IMR-90 (cell line): ENCODE data around the gene NR2F2. TPM values are rescaled to one million over a fixed set of nuclear protein-coding genes. Genes with fewer than 3 reads are reported as not detected.

ENCODE experiments used
- ATAC-seq: fragments of 200-7000 bp; cut with Tn5 transposase; 2 replicates; pipeline ENCODE4 v1.9.1; 2020; ENCODE audit warnings: low read depth, mild to moderate bottlenecking, moderate library complexity
- BruUV-seq: library from RNA; stranded (reverse); fragments of 400-500 nt; replicated peaks from 2 replicates; lab custom pipeline; 2021; lab: Mats Ljungman, UMichigan
- CTCF ChIA-PET: fragments of 300-600 bp; formaldehyde crosslinking; extraction: SDS; loops from one replicate; lab custom pipeline; 2021; ENCODE audit warnings: antibody characterized with exemption; lab: Yijun Ruan, JAX
- POLR2A ChIA-PET: fragments of 300-600 bp; sonication (Branson Sonifier 250); formaldehyde crosslinking; loops from one replicate; lab custom pipeline; 2022; ENCODE audit warnings: antibody characterized with exemption; ENCODE audit not compliant: unreplicated experiment; lab: Charles Lee
- DNase-seq: peaks from one replicate; pipeline ENCODE4 v3.0.0; 2013
- H2AFZ ChIP-seq: replicated peaks from 2 replicates; pipeline ENCODE3; 2013; ENCODE audit warnings: low read length, mild to moderate bottlenecking; ENCODE audit not compliant: poor library complexity
- H2AK5ac ChIP-seq: 2 replicates; pipeline ENCODE4 v1.6.1; 2013; ENCODE audit warnings: low read depth, low read length, inconsistent platforms
- H2AK9ac ChIP-seq: replicated peaks from 2 replicates; pipeline ENCODE3; 2013; ENCODE audit warnings: mild to moderate bottlenecking, low read depth, low read length, moderate library complexity; ENCODE audit not compliant: poor library complexity
- H2BK120ac ChIP-seq: 2 replicates; pipeline ENCODE4 v1.6.1; 2013; ENCODE audit warnings: low read depth, low read length, inconsistent platforms
- H2BK15ac ChIP-seq: 3 replicates; pipeline ENCODE4 v1.6.1; 2013; ENCODE audit warnings: low read depth, low read length, inconsistent platforms
- H2BK20ac ChIP-seq: 2 replicates; pipeline ENCODE4 v1.6.1; 2013; ENCODE audit warnings: low read depth, mild to moderate bottlenecking, inconsistent platforms, low read length, moderate library complexity
- H2BK5ac ChIP-seq: 2 replicates; pipeline ENCODE4 v1.6.1; 2013; ENCODE audit warnings: mild to moderate bottlenecking, low read depth, low read length, inconsistent platforms; ENCODE audit not compliant: poor library complexity, severe bottlenecking
- H3K14ac ChIP-seq: replicated peaks from 2 replicates; pipeline ENCODE4 v1.6.1; 2013; ENCODE audit warnings: low read depth, low read length, inconsistent platforms
- H3K18ac ChIP-seq: 2 replicates; pipeline ENCODE4 v1.6.1; 2013; ENCODE audit warnings: low read depth, low read length, control low read depth
- H3K23ac ChIP-seq: 2 replicates; pipeline ENCODE4 v1.6.1; 2013; ENCODE audit warnings: low read depth, low read length, inconsistent platforms
- H3K27ac ChIP-seq: 2 replicates; pipeline ENCODE4 v1.5.1; 2013; ENCODE audit warnings: mild to moderate bottlenecking, control low read depth, low read length; ENCODE audit not compliant: insufficient read depth
- H3K27me3 ChIP-seq: 2 replicates; pipeline ENCODE4 v1.6.1; 2013; ENCODE audit warnings: low read length; ENCODE audit not compliant: control insufficient read depth, insufficient read depth
- H3K36me3 ChIP-seq: 2 replicates; pipeline ENCODE4 v1.6.1; 2013; ENCODE audit warnings: low read length, mixed read lengths; ENCODE audit not compliant: control insufficient read depth, insufficient read depth
- H3K4ac ChIP-seq: 2 replicates; pipeline ENCODE4 v1.6.1; 2013; ENCODE audit warnings: low read depth, low read length, inconsistent platforms
- H3K4me1 ChIP-seq: 2 replicates; pipeline ENCODE4 v1.6.1; 2013; ENCODE audit warnings: low read length, mixed read lengths; ENCODE audit not compliant: control insufficient read depth, insufficient read depth
- H3K4me2 ChIP-seq: 2 replicates; pipeline ENCODE4 v1.6.1; 2013; ENCODE audit warnings: low read depth, mild to moderate bottlenecking, control low read depth, low read length, moderate library complexity
- H3K4me3 ChIP-seq: 2 replicates; pipeline ENCODE4 v1.5.1; 2013; ENCODE audit warnings: low read depth, mild to moderate bottlenecking, control low read depth, low read length, moderate library complexity; ENCODE audit not compliant: insufficient read depth
- H3K56ac ChIP-seq: 2 replicates; pipeline ENCODE4 v1.6.1; 2013; ENCODE audit warnings: low read length, inconsistent platforms; ENCODE audit not compliant: insufficient read depth; ENCODE audit errors: extremely low read depth
- H3K79me1 ChIP-seq, 2 experiments: 2 replicates each; pipeline ENCODE4 v1.6.1; 2013; ENCODE audit warnings: low read length in 2 of 2, inconsistent platforms in 1 of 2, low read depth in 1 of 2
- H3K9ac ChIP-seq: 2 replicates; pipeline ENCODE4 v1.6.1; 2013; ENCODE audit warnings: low read depth, low read length, control low read depth
- H3K9me1 ChIP-seq: 2 replicates; pipeline ENCODE4 v1.6.1; 2013; ENCODE audit warnings: low read length, inconsistent platforms; ENCODE audit not compliant: insufficient read depth
- H3K9me3 ChIP-seq: 2 replicates; pipeline ENCODE4 v1.6.1; 2013; ENCODE audit warnings: low read length; ENCODE audit not compliant: control insufficient read depth, insufficient read depth
- H4K20me1 ChIP-seq: 2 replicates; pipeline ENCODE4 v1.6.1; 2013; ENCODE audit warnings: low read length, inconsistent platforms; ENCODE audit not compliant: insufficient read depth
- H4K5ac ChIP-seq: 2 replicates; pipeline ENCODE4 v1.6.1; 2013; ENCODE audit warnings: mild to moderate bottlenecking, low read depth, low read length, control low read depth
- H4K8ac ChIP-seq, 2 experiments: 2 replicates each; pipeline ENCODE4 v1.6.1; 2013; ENCODE audit warnings: low read depth in 2 of 2, low read length in 2 of 2, control low read depth in 1 of 2, inconsistent platforms in 1 of 2
- H4K91ac ChIP-seq: 2 replicates; pipeline ENCODE4 v1.6.1; 2013; ENCODE audit warnings: low read depth, low read length, inconsistent platforms; ENCODE audit not compliant: insufficient read depth
- BHLHE40 ChIP-seq: fragments of 150-350 bp; IDR thresholded peaks from 2 replicates; pipeline ENCODE4 v1.6.1; 2016; ENCODE audit warnings: mild to moderate bottlenecking, low read depth, low read length
- CHD1 ChIP-seq: IDR thresholded peaks from 2 replicates; pipeline ENCODE4 v1.6.1; 2012; ENCODE audit warnings: low read depth, low read length, improper control_type of control experiment
- MAFK ChIP-seq: IDR thresholded peaks from 2 replicates; pipeline ENCODE4 v1.6.1; 2012; ENCODE audit warnings: low read depth, low read length, improper control_type of control experiment
- MAZ ChIP-seq: IDR thresholded peaks from 2 replicates; pipeline ENCODE4 v1.6.1; 2012; ENCODE audit warnings: low read depth, mild to moderate bottlenecking, low read length, improper control_type of control experiment, moderate library complexity, borderline replicate concordance
- MXI1 ChIP-seq: IDR thresholded peaks from 2 replicates; pipeline ENCODE4 v1.6.1; 2012; ENCODE audit warnings: low read depth, mild to moderate bottlenecking, low read length, moderate library complexity, borderline replicate concordance
- NFE2L2 ChIP-seq: fragments of 150-350 bp; IDR thresholded peaks from 2 replicates; pipeline ENCODE4 v1.6.1; 2016; ENCODE audit warnings: low read depth, mild to moderate bottlenecking, low read length
- RAD21 ChIP-seq: IDR thresholded peaks from 2 replicates; pipeline ENCODE4 v1.6.1; 2012; ENCODE audit warnings: low read length, improper control_type of control experiment
- RCOR1 ChIP-seq: IDR thresholded peaks from 2 replicates; pipeline ENCODE4 v1.6.1; 2012; ENCODE audit warnings: mild to moderate bottlenecking, low read length, improper control_type of control experiment; ENCODE audit not compliant: insufficient replicate concordance
- RFX5 ChIP-seq: IDR thresholded peaks from 2 replicates; pipeline ENCODE4 v1.8.0; 2012; ENCODE audit warnings: low read depth, mild to moderate bottlenecking, low read length, moderate library complexity
- WGBS, 2 experiments: methylation state at CpG; one replicate each; pipeline versions ENCODE4 v1.1.5 to v1.1.7; 2013; ENCODE audit warnings: missing lambda C conversion rate in 2 of 2; ENCODE audit not compliant: insufficient read length in 1 of 2; ENCODE audit errors: extremely low coverage in 2 of 2; 5-methylcytosine and 5-hydroxymethylcytosine counted together
- dilution Hi-C: fragments of 300-500 bp; cut with HindIII; formaldehyde crosslinking; loops from one replicate; pipeline ENCODE4 v1.14.3; 2018; ENCODE audit warnings: low sequenced_read_pairs; ENCODE audit not compliant: unreplicated experiment
- in situ Hi-C: fragments of 300-500 bp; cut with MboI; formaldehyde crosslinking; loops from 3 replicates; pipeline ENCODE4 v1.14.3; 2019; ENCODE audit warnings: low sequenced_read_pairs, inconsistent platforms, mixed read lengths
- intact Hi-C: fragments of 100-400 bp; cut with micrococcal nuclease; formaldehyde crosslinking; loops from 2 replicates; pipeline ENCODE4 v1.10.0; 2022
- polyA plus RNA-seq, 3 experiments: library from polyadenylated mRNA; depleted of rRNA; stranded (reverse); fragments of >200 nt; gene quantifications; 2 replicates each; pipeline ENCODE4 v1.2.3, GENCODE V29; 2012; ENCODE audit warnings: low replicate concordance in 1 of 3
- total RNA-seq: library from RNA; depleted of rRNA; stranded (reverse); fragments of >200 nt; gene quantifications from 2 replicates; pipeline ENCODE4 v1.2.3, GENCODE V29; 2012
- TF ChIP-seq, protein P1 (sequence below): conservative IDR thresholded peaks from 2 replicates; pipeline ENCODE4 v1.5.1; 2012; ENCODE audit warnings: mild to moderate bottlenecking, low read depth, low read length, improper control_type of control experiment
- TF ChIP-seq, protein P2 (sequence below): fragments of 150-350 bp; IDR thresholded peaks from 2 replicates; pipeline ENCODE4 v1.6.1; 2016; ENCODE audit warnings: low read depth, mild to moderate bottlenecking, low read length, moderate library complexity, borderline replicate concordance
- TF ChIP-seq, protein P3 (sequence below): fragments of 150-350 bp; IDR thresholded peaks from 2 replicates; pipeline ENCODE4 v1.6.1; 2017; ENCODE audit warnings: mild to moderate bottlenecking, antibody characterized with exemption, low read length, low read depth

Gene NR2F2
- total and polyA plus RNA-seq, 2 of the 4 experiments (the other 2 are of a cell fraction): 20.3 to 161 TPM

DNA sequence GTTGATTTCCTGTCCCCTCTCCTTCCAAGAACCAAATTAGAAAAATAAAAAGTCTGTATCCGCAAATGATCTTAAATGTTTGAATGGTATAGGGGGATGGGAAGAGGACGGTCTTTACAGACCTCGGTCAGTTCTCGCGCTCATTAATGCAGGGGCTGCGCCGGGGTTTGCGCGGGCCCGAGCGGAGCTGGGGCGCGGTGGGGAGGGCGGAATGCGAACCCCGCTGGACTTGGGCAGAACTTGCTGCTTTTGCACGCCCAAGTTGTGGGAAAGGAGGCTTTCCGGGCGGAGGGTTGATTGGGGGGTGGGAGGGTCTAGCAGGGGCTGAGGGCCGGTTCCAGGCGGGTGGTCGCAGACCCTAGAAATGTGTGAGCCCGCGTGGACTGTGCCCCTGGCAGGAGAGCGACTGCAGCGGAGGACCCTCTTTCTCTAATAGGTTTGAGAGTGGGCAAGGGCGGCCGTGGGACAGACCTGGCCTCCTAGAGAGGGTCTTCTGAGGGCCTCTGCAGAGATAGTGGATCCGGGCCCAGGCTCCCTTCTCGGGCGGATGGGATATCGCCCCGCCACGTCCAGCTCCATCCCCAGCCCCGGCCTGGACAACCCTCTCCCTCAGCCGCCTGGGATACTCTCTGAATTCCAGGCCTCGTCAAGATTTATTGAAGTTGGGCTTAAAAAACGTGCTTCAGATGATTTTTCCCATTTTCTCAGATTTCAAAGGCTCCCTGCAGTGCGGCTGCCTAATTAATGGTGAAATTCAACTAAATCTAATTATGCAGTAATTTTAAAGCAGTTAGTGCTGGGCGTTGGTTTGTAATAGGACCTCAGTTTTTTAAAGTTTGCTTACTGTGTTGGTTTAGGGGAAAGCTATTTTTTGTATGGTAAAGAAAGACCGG is 11.3 kb downstream of the NR2F2 start:
- Histone ChIP-seq H2BK120ac (peak overlapping the region; percentile 92), H4K8ac (peak overlapping the region; percentile 85 to 92), H3K27ac (peak overlapping the region; percentile 88), H3K23ac (peak overlapping the region; percentile 95), H2AK5ac (peak overlapping the region; percentile 61), H2BK15ac (no peak overlapping the region; the same call in 2 of the 3 replicates), H3K56ac (peak overlapping the region; percentile 95), H2BK20ac (peak overlapping the region; percentile 45; the same call in 1 of the 2 replicates), H3K36me3 (peaks cover 26% of the 10 kb centered on the region), H2BK5ac (peak overlapping the region; percentile 92), H2AFZ (peak overlapping the region; percentile 48), H4K20me1 (peaks cover 8% of the 10 kb centered on the region; the same call in 1 of the 2 replicates), H3K4me3 (peak overlapping the region; percentile 46), H3K4ac (peak overlapping the region; percentile 98), H3K27me3 (no peaks in the 10 kb centered on the region), H3K9ac (peak overlapping the region; percentile 80), H3K9me3 (no peaks in the 10 kb centered on the region), H3K79me1 (no peaks in the 10 kb centered on the region), H3K18ac (peak overlapping the region; percentile 88), H4K91ac (peak overlapping the region; percentile 94), H4K5ac (peak overlapping the region; percentile 76), H3K4me1 (peaks cover 34% of the 10 kb centered on the region), H3K9me1 (no peaks in the 10 kb centered on the region), H3K14ac (peak overlapping the region; percentile 81), H2AK9ac (peak overlapping the region; percentile 30), H3K4me2 (peak overlapping the region; percentile 90)
- WGBS, 2 experiments: 9% methylated on average over 8 of the region's 41 CpGs; no CpG with 5 or more reads in 1 of the 2 experiments
- intact Hi-C loops (no loop called here), in situ Hi-C loops (loop anchor here (10.0 to 25.0 kb wide), 3 partner anchors 779 to 1317 kb away; no protein-coding TSS in a partner anchor), dilution Hi-C loops (no loop called here)
- ChIA-PET POLR2A (interaction anchor here (0.6 to 1.9 kb wide), 4 partner anchors 11 to 397 kb away, joined by 3 to 9 read pairs (median 5); partner anchors contain the start of gene NR2F2), CTCF (interaction anchor here (0.6 to 1.6 kb wide), 2 partner anchors 13 to 71 kb away, joined by 5 read pairs; no protein-coding TSS in a partner anchor)
- DNase-seq (no peak), ATAC-seq (peak; percentile 16)
- no TSS peak for BruUV-seq
- no peak for TF ChIP-seq NFE2L2
- TF ChIP-seq, protein P1, sequence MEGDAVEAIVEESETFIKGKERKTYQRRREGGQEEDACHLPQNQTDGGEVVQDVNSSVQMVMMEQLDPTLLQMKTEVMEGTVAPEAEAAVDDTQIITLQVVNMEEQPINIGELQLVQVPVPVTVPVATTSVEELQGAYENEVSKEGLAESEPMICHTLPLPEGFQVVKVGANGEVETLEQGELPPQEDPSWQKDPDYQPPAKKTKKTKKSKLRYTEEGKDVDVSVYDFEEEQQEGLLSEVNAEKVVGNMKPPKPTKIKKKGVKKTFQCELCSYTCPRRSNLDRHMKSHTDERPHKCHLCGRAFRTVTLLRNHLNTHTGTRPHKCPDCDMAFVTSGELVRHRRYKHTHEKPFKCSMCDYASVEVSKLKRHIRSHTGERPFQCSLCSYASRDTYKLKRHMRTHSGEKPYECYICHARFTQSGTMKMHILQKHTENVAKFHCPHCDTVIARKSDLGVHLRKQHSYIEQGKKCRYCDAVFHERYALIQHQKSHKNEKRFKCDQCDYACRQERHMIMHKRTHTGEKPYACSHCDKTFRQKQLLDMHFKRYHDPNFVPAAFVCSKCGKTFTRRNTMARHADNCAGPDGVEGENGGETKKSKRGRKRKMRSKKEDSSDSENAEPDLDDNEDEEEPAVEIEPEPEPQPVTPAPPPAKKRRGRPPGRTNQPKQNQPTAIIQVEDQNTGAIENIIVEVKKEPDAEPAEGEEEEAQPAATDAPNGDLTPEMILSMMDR: no peak
- no peak for TF ChIP-seq MAFK
- no peak for TF ChIP-seq MXI1
- TF ChIP-seq RCOR1: no peak
- TF ChIP-seq RFX5: no peak
- TF ChIP-seq, protein P2, sequence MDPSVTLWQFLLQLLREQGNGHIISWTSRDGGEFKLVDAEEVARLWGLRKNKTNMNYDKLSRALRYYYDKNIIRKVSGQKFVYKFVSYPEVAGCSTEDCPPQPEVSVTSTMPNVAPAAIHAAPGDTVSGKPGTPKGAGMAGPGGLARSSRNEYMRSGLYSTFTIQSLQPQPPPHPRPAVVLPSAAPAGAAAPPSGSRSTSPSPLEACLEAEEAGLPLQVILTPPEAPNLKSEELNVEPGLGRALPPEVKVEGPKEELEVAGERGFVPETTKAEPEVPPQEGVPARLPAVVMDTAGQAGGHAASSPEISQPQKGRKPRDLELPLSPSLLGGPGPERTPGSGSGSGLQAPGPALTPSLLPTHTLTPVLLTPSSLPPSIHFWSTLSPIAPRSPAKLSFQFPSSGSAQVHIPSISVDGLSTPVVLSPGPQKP: no peak
- TF ChIP-seq MAZ: no peak
- TF ChIP-seq BHLHE40: no peak
- TF ChIP-seq, protein P3, sequence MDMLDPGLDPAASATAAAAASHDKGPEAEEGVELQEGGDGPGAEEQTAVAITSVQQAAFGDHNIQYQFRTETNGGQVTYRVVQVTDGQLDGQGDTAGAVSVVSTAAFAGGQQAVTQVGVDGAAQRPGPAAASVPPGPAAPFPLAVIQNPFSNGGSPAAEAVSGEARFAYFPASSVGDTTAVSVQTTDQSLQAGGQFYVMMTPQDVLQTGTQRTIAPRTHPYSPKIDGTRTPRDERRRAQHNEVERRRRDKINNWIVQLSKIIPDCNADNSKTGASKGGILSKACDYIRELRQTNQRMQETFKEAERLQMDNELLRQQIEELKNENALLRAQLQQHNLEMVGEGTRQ: no peak
- no peak for TF ChIP-seq CHD1
- TF ChIP-seq RAD21: no peak
